OCI-LY1 (cell line): Measurements from ENCODE around the gene TXNDC15.
"Not testable (repeated sequence)": the region's sequence is repeated elsewhere in the genome, so short reads cannot be mapped to it uniquely, and the experiment has no call there.

Experiments
- H2AFZ ChIP-seq: fragments of 200-600 bp; sonication (generic), shearing (Covaris generic); 2 replicates; pipeline ENCODE4 v1.6.0; 2014; ENCODE audit warnings: antibody characterized with exemption, mild to moderate bottlenecking, low read length
- H3F3A ChIP-seq: fragments of 200-600 bp; sonication (generic), shearing (Covaris generic); 2 replicates; pipeline ENCODE4 v1.6.0; 2014; ENCODE audit warnings: mild to moderate bottlenecking, antibody characterized with exemption, low read length, moderate library complexity; ENCODE audit not compliant: insufficient read depth
- H3K27ac ChIP-seq: fragments of 200-600 bp; sonication (generic); 2 replicates; pipeline ENCODE4 v1.5.1; 2014; ENCODE audit warnings: low read length, mixed run types, mild to moderate bottlenecking, low read depth; ENCODE audit not compliant: poor library complexity, severe bottlenecking
- H3K27me3 ChIP-seq: fragments of 200-600 bp; sonication (generic); 2 replicates; pipeline ENCODE4 v1.6.0; 2014; ENCODE audit warnings: antibody characterized with exemption, mild to moderate bottlenecking, low read length, moderate library complexity; ENCODE audit not compliant: insufficient read depth
- H3K36me3 ChIP-seq: fragments of 200-600 bp; sonication (generic); 2 replicates; pipeline ENCODE4 v1.6.1; 2014; ENCODE audit warnings: mild to moderate bottlenecking, antibody characterized with exemption, low read length, moderate library complexity, mixed read lengths; ENCODE audit not compliant: insufficient read depth
- H3K4me1 ChIP-seq: fragments of 200-600 bp; sonication (generic); 2 replicates; pipeline ENCODE4 v1.5.1; 2014; ENCODE audit warnings: mild to moderate bottlenecking, low read length, moderate library complexity; ENCODE audit not compliant: insufficient read depth, severe bottlenecking
- H3K4me2 ChIP-seq: fragments of 200-600 bp; sonication (generic), shearing (Covaris generic); 2 replicates; pipeline ENCODE4 v1.6.1; 2014; ENCODE audit warnings: low read length
- H3K4me3 ChIP-seq: fragments of 200-600 bp; sonication (generic); 2 replicates; pipeline ENCODE4 v1.5.1; 2014; ENCODE audit warnings: low read length, low read depth, mild to moderate bottlenecking, mixed read lengths; ENCODE audit not compliant: poor library complexity, severe bottlenecking
- H3K79me2 ChIP-seq: fragments of 200-600 bp; shearing (Covaris generic); 2 replicates; pipeline ENCODE4 v1.6.1; 2016; ENCODE audit warnings: mixed run types, low read length, mixed read lengths; ENCODE audit not compliant: insufficient read depth
- H3K9ac ChIP-seq: fragments of 200-600 bp; sonication (generic), shearing (Covaris generic); 2 replicates; pipeline ENCODE4 v1.6.1; 2014; ENCODE audit warnings: mild to moderate bottlenecking, low read length, mixed read lengths
- H3K9me2 ChIP-seq: fragments of 200-600 bp; sonication (generic), shearing (Covaris generic); 2 replicates; pipeline ENCODE4 v1.6.1; 2014; ENCODE audit warnings: low read depth, mild to moderate bottlenecking, low read length, mixed read lengths
- H3K9me3 ChIP-seq: fragments of 200-600 bp; shearing (Covaris generic); 2 replicates; pipeline ENCODE4 v1.6.1; 2014; ENCODE audit warnings: low read length, mixed read lengths
- H4K20me1 ChIP-seq: fragments of 200-600 bp; sonication (generic), shearing (Covaris generic); 2 replicates; pipeline ENCODE4 v1.6.0; 2016; ENCODE audit warnings: mild to moderate bottlenecking, low read length; ENCODE audit not compliant: insufficient read depth
- EZH2 ChIP-seq: fragments of 200-600 bp; sonication (generic), shearing (Covaris generic); IDR thresholded peaks from 2 replicates; pipeline ENCODE4 v1.8.0; 2017; ENCODE audit warnings: borderline replicate concordance, mixed run types, mild to moderate bottlenecking, antibody characterized with exemption, low read length, moderate library complexity, mixed read lengths
- TF ChIP-seq, protein P1 (sequence below): fragments of 200-600 bp; sonication (generic), shearing (Covaris generic); IDR thresholded peaks from 2 replicates; pipeline ENCODE4 v1.5.1; 2017; ENCODE audit warnings: mild to moderate bottlenecking, antibody characterized with exemption, low read length, moderate library complexity, mixed read lengths

TXNDC15 gene

DNA sequence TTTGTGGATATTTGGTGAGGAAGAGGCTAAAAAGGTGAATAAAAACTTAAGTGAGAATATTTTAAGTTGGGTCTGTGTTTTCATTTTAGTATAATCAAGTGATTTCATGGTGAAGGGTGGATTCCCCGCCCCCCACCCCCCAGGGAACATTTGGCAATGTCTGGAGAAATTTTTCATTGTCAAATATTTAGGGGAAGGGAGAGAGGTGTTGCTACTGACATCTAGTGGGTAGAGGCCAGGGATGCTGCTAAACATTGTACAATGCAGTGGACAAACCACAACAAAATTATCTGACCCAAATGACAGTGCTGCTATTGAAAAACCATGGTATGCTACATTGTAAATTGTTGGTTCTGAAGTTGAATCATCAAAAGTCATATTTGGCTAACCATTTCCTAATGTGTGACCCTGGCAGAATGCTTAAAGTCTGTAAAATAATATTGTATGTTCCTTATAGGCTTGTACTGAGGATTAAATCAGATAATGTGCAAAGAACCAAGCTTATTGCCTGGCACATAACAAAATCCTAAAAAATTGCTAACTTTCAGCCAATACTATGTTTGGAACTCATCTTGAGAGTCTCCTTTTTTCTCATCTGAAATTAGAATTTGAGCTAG lies 22.8 kb upstream of the TXNDC15 start:
- H4K20me1 ChIP-seq, result no peaks in the 10 kb centered on the region
- peaks cover 13% of the 10 kb centered on the region for H3K4me1 ChIP-seq
- H3K4me3 ChIP-seq, result no peak overlapping the region
- H3F3A ChIP-seq, result no peaks in the 10 kb centered on the region; the same call in 1 of the 2 replicates
- peaks cover 32% of the 10 kb centered on the region for H3K79me2 ChIP-seq
- H2AFZ ChIP-seq, result no peak overlapping the region
- no peaks in the 10 kb centered on the region for H3K9me2 ChIP-seq
- no peak for TF ChIP-seq EZH2
- TF ChIP-seq, protein P1, sequence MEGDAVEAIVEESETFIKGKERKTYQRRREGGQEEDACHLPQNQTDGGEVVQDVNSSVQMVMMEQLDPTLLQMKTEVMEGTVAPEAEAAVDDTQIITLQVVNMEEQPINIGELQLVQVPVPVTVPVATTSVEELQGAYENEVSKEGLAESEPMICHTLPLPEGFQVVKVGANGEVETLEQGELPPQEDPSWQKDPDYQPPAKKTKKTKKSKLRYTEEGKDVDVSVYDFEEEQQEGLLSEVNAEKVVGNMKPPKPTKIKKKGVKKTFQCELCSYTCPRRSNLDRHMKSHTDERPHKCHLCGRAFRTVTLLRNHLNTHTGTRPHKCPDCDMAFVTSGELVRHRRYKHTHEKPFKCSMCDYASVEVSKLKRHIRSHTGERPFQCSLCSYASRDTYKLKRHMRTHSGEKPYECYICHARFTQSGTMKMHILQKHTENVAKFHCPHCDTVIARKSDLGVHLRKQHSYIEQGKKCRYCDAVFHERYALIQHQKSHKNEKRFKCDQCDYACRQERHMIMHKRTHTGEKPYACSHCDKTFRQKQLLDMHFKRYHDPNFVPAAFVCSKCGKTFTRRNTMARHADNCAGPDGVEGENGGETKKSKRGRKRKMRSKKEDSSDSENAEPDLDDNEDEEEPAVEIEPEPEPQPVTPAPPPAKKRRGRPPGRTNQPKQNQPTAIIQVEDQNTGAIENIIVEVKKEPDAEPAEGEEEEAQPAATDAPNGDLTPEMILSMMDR, result peak; percentile 64
- H3K27me3 ChIP-seq, result no peaks in the 10 kb centered on the region
- H3K9ac ChIP-seq, result no peak overlapping the region
- no peak overlapping the region for H3K27ac ChIP-seq
- peaks cover 58% of the 10 kb centered on the region for H3K36me3 ChIP-seq
- no peaks in the 10 kb centered on the region for H3K9me3 ChIP-seq
- H3K4me2 ChIP-seq, result no peak overlapping the region

DNA sequence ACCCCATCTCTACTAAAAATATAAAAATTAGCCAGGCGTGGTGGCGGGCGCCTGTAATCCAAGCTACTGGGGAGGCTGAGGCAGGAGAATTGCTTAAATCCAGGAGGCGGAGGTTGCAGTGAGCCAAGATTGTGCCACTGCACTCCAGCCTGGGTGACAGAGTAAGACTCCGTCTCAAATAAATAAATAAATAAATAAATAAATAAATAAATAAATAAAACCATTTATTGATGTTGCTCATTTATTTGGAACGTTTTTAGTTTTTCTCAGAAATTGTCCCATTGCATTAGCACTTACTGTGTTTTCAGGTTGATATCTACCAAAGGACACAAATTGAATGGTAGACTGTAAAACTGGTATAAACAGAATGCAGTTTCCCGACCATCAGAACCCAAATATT lies 17.7 kb upstream of the TXNDC15 start:
- not testable (repeated sequence) for H4K20me1 ChIP-seq, H3K9ac ChIP-seq, H3K4me2 ChIP-seq, H3K9me2 ChIP-seq, H3K9me3 ChIP-seq, H2AFZ ChIP-seq, H3K27me3 ChIP-seq, H3K27ac ChIP-seq, H3K4me1 ChIP-seq, H3F3A ChIP-seq, H3K4me3 ChIP-seq
- peaks cover 10% of the 10 kb centered on the region for H3K79me2 ChIP-seq
- H3K36me3 ChIP-seq, result peaks cover 70% of the 10 kb centered on the region

DNA sequence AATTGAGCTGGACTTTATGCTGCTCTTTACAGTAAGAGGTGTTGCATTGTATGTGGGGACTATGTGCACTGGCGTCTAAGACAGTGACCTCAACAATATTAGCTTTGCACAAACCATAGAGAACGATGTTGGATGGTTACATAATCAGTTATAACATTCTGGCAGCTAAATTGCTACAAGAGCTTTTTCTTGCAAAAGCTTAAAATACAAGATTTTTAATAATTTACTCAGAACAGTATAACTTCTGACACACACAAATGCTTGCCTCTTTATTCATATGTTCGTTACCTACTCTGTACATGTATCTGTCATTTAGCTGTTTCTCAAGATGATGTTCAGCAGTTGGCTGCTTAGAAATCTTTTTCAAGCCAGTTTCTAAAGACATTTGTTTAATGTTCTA lies 16.8 kb upstream of the TXNDC15 start:
- Histone ChIP-seq H3K9ac (no peak overlapping the region), H3K27ac (no peak overlapping the region), H2AFZ (no peak overlapping the region), H3K27me3 (no peaks in the 10 kb centered on the region), H3K4me2 (no peak overlapping the region), H3K36me3 (peaks cover 62% of the 10 kb centered on the region), H4K20me1 (no peaks in the 10 kb centered on the region), H3K79me2 (peaks cover 2% of the 10 kb centered on the region; the same call in 1 of the 2 replicates), H3F3A (no peaks in the 10 kb centered on the region; the same call in 1 of the 2 replicates), H3K4me1 (no peaks in the 10 kb centered on the region), H3K9me3 (no peaks in the 10 kb centered on the region), H3K9me2 (no peaks in the 10 kb centered on the region), H3K4me3 (no peak overlapping the region)
- TF ChIP-seq, protein P1, result no peak

DNA sequence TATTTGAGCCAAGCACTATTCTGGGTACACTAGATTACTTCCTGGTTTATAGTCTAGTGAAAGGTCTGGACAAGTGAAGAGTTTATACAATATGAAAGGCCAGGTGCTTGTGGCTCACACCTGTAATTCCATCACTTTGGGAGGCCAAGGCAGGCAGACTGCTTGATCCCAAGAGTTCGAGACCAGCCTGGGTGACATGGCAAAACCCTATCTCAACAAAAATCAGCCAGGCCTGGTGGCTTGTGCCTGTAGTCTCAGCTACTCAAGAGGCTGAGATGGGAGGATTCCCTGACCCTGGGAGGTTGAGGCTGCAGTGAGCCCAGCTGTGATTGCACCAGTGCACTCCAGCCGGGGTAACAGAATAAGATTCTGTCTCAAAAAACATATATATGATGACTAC lies 9.5 kb upstream of the TXNDC15 start:
- H3K27ac ChIP-seq, result peak overlapping the region; percentile 55
- H3F3A ChIP-seq, result 0 out of 2 replicates have a peak, but pooled peaks cover 5% of the 10 kb centered on the region
- H3K9me3 ChIP-seq, result no peaks in the 10 kb centered on the region
- no peaks in the 10 kb centered on the region for H3K9me2 ChIP-seq
- H2AFZ ChIP-seq, result no peak overlapping the region
- peaks cover 4% of the 10 kb centered on the region for H3K36me3 ChIP-seq
- TF ChIP-seq, protein P1, result no peak
- TF ChIP-seq EZH2, result no peak
- H4K20me1 ChIP-seq, result no peaks in the 10 kb centered on the region
- H3K4me2 ChIP-seq, result no peak overlapping the region
- H3K9ac ChIP-seq, result no peak overlapping the region
- peaks cover 11% of the 10 kb centered on the region for H3K4me1 ChIP-seq
- no peaks in the 10 kb centered on the region for H3K27me3 ChIP-seq
- no peak overlapping the region for H3K4me3 ChIP-seq
- no peaks in the 10 kb centered on the region for H3K79me2 ChIP-seq
